Activated CD8-positive, alpha-beta memory T cell treated with anti-CD3 and anti-CD28 coated beads for 4 hours (primary cell): ENCODE results near the gene TMEM134.

Experiments used
- DNase-seq, 2 donors: peaks; one replicate each; pipeline ENCODE4 v3.0.0-alpha.2; 2020; ENCODE audit warnings: low read depth in 2 of 2

The TMEM134 gene

DNA sequence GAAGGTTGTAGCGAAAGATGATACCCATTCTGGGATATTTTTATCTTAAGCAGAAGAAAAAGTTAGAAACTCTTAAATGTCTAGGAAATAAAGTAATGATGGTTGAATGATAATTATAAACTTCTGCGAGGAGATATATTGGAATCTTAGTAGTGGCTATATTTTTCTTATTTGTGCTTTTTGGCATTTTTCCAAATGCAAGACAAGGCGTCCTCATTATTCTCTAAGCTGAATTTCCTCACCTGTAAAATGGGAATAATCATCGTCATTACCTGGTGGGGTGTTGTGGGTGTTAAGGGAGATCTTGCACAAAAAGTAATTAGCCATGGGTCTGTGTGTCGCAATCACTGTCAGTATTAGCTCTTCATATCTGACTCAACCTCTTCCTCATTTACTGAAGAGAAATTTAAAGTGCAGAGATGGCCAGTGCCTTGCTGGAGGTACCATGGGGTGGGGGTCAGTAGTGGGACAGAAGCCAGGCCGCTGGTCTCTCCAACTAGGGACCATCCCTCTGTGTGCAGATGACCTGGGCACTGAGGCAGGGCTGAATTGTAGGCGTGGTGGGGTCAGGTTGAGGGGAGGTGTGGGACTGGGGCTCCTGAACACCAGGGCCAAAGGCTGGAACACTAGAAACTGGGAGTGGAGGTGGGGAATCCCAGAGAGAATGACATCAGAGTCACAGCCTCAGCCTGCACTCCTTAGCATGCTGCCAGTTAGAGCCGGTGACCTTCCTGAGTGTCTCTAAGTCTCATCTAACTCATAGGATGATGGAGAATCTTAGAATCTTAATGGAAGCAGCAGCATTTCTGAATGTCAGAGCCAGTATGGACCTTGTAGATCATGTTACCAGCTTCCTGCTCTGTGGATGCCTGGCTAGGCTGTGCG is 32.0 kb upstream of the TMEM134 start:
- no peak for DNase-seq

GRCh38 chr11:67500484-67500821 is 31.4 kb upstream of the TMEM134 start:
- no peak for DNase-seq

GRCh38 chr11:67499808-67500483 is 30.9 kb upstream of the TMEM134 start:
- DNase-seq: no peak

DNA sequence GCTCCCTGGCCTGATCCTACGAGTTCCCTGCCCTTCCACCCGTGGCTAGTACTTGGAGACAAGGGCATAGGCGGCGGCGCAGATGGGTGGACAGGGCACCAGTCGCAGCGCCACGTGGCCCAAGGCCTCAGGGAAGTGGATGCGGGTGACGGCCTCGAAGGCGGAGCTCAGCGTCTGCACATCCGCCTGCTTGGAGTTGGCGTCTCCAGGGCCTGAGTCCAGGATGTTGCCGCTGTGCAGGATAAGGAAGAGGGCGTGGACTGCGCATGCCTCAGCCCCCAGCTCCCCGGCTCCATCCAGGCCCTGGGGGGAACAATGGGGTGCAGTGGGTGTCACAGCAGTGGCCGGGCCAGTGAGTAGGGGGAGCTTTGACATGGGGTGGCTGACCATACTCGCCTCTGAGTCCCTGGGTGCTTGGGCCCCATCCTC is 29.5 kb upstream of the TMEM134 start:
- no peak for DNase-seq

DNA sequence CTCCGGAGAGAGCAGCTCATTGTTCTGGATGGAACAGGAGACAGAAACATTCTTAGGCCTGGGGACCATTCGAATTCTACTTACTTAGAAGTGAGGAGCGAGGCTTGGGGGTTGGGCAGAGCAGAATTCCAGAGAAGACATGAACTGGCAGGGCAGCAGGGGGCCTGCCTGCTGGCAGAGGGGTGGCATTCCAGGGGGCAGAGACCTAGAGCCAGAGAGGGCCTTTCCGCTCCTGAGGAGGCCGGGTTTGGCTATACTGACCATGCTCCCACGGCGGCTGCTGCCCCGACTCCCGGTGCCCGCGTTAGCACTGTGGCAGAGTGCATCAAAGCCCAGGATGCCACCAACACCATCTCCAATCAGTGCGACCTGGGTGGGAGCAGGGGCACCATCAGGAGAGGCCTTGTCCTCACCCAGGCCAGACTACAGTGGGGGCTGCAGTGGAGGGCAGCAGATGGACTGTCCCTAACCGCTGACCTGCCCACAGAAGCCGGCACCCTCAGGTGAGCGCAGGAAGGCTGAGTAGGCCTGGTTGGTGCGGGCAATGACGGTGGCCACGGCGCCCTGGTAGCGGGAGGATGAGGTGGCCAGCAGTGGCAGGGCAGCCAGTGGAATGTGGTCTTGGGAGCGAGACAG is 28.7 kb upstream of the TMEM134 start:
- DNase-seq: no peak

DNA sequence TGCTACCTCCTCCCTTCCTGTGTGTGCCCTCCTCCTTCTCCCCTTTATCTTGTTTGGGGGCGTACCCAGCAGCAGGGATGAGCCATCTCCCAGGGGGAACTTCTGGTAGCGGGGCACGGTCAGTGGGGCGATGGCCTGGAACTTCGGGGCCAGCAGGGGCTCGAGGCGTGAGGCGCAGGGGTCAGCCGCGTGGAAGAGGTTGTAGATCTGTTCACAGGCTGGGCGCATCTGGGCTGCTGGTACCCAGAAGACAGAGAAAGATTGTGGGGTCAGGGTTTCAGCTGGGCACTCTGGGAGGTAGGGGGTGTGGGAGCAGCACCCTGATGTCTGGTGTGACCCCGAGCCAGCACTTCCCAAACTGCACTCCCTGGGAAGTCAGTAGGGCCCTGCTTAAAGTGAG is 27.1 kb upstream of the TMEM134 start:
- DNase-seq: no peak

DNA sequence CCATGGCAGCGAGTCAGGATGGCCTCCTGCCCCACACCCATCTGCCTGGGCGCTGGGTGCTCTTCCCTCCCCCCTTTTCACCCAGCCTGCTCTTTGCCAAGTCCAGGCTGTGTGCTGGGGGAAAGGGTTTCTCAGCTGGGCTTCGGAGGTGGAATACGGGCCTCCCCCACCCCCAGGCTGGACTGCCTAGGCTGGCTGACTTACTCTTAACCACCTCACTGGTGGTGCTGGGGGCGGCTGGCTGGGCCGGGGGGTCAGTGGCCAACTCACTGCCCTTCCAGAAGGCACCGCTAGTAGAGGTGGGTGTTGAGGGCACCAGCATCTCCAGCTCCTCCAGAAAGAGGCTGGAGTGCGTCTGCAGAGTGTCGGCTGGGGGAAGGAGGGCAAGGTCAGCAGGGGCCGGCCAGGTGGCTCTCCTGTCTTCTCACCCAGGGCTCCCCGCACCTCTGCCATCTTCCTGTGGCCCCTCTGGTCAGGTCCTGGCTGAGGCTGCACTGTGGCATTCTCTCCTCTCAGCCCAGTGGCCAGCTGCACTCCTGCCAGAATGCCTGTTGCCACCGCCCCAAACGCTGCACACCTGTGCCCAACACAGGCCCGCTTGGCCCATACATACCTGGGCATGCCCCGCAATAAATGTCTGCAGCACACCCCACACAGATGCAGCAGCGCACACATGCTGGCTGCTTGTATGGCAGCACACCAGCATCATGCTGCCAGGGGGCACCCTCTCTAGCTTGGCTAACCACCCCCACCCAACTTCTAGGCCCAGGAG is 26.4 kb upstream of the TMEM134 start:
- DNase-seq: no peak

DNA sequence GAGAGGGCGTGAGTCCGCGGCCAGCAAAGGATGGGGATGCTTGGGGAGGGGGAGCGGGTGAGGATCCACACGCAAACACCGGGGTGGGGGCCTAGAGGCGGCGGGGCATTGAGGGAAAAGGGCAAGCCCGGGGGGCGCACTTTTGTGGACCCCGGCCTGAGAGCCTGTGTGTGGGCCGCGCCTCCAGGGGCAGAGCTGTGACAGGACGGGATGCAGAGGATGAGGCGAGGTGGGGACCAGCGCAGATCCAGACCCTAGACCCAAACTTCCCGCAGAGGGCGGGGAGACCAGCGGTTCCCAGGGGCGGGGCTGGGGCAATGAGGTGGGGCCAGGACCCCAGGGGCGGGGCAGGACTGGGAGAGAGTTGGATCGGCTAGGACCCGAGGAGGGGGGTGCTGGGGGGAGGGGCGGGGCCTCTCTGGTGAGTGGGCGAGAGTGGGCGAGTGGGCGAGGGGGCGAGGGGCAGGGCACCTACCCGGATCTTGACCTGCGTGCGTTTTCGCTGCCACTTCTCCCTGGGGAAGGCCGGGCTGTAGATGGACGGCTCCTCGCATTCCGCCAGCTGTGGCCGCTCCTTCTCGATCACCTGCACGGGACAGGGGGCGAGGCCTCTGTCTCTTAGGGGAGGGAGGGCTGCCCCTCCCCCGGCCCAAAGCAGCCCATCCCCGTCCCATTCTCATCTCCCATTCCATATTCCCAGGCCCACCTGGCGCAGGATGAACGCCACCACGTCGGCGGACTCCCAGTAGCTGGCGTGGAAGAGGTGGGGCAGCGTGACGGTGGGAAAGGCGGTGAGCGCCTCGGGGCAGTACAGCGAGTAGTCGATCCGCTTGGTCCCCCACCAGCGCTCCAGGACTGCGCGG is 25.6 kb upstream of the TMEM134 start:
- no peak for DNase-seq

GRCh38 chr11:67493548-67494370 is 24.7 kb upstream of the TMEM134 start:
- no peak for DNase-seq

DNA sequence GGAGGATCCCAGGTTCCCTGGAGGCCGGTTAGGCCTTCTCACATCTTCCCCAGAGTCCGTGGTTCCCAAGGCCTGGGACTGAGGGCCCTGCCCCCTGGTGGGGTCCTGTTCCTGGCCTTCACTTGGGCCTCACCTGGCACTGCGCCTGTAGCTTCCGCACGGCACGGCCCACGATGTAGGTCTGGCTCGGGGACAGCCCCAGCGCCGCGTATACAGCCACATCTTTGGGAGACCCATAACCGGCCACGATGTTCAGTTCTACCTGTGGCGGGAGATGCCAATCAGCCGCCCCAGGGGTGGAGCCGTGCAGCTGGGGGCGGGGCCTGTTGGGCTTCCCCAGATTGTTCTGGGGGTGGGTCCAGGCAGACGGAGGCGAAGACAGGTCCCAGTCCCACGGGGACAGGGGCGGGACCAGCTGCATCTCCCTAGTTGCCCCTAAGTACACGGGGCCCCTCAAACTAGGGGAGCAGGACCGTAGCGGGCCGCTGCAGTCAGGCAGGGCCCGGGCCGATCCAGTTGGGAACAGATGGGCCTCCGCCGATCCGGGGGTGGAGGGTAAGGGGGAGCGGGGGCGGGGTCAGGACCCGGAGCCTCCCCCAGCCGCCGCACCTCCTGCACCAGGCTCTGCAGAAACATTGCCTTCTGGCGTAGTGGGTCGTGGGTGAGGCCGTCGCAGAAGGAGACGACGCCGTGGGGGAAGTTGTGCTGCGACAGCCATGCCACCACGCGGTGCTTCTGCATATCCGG is 23.9 kb upstream of the TMEM134 start:
- DNase-seq: no peak

DNA sequence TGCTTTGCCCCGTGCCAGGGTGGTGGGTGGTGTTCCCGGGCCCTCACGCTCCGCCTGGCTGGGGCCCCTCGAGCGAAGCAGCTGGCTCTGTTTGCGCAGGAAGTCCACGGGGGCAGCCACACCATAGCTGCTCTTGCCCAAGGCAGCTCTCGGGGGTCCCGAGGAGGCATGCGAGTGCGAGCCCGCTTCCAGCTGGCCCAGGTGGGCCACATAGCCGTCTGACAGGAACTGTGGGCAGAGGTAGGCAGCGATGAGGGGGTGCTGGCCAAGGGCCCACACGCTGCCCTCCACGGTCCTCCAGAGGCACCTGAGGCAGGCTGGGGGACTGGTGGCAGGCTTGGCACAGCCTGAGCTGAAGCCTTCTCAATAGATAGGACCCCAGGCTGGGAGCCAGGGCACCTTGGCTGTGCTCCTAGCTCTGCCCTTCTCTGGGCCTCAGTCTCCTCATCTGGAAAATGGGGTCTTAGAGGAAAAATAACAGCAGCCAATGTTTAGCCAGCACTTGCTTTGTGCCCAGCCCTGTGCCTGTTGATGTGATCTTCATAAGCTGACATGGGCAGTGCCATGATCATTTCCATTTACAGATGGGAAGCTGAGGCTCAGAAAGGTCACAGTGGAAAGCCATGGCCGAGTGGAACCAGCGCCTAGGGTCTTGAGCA is 23.1 kb upstream of the TMEM134 start:
- DNase-seq: no peak

DNA sequence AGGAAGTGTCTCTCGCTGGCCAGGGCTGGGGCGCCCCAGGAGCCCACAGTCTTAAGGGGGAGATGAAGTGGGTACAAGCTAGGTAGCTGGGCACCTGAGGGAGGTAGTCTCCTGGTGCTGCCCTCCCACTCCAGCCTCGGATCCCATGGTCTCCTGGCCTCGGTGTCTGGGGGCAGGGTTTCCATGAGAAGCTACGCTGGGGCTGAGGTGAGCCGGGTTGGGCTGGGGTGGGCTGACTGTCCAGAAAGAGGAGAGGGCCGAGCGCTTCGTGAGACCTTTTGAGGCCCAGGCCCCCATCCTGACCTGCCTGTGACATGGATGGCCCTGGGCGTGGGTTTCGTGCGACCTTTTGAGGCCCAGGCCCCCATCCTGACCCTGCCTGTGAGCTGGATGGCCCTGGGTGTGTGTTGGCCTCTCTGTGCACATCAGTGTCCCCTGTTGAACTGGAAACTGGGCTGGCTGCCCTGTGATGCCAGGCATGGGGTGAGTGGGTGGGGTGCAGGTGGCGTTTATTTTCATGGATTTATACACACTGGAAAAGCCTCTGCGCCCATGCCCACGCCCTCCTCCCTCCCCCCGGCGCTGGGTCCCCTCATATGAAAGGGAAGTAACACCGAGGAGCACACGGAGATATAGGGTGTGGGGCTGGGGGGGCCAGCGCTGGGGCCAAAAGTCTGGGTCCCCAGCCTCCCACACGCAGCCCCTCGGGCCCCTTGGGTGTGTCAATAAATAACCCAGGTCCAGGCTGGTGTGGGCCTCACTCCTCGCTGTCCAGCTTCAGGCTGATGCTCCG is 22.4 kb upstream of the TMEM134 start:
- no peak for DNase-seq

GRCh38 chr11:67490727-67491065 is 21.6 kb upstream of the TMEM134 start:
- no peak for DNase-seq

- no peak for DNase-seq
These were observed 21.1 kb upstream of the TMEM134 start for GRCh38 chr11:67489885-67490726.

DNA sequence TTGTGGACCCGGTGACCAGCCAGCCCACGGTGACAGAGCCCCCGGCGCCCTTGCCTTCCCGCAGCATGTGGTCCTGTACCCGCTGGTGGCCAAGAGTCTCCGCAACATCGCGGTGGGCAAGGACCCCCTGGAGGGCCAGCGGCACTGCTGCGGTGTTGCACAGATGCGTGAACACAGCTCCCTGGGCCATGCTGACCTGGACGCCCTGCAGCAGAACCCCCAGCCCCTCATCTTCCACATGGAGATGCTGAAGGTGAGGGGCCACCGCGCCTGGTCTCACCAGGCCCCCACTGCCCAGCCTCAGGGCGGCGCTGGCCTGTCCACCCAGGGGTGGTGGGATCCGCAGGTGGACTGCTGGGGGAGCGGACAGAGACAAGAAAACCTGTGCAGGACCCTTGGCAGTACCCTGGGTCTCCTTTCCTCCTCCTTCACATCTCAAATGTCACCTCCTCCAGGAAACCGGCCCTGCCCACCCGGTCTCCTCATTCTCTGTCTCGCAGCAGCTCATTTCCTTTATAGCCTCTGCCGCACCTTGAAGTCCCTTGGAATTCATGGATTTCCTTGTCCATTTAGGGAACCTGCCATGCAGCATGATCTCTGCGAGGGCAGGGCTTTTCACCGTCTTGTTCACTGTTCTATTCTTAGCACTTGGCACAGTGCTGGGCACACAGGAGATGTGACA is 20.3 kb upstream of the TMEM134 start:
- DNase-seq: no peak

DNA sequence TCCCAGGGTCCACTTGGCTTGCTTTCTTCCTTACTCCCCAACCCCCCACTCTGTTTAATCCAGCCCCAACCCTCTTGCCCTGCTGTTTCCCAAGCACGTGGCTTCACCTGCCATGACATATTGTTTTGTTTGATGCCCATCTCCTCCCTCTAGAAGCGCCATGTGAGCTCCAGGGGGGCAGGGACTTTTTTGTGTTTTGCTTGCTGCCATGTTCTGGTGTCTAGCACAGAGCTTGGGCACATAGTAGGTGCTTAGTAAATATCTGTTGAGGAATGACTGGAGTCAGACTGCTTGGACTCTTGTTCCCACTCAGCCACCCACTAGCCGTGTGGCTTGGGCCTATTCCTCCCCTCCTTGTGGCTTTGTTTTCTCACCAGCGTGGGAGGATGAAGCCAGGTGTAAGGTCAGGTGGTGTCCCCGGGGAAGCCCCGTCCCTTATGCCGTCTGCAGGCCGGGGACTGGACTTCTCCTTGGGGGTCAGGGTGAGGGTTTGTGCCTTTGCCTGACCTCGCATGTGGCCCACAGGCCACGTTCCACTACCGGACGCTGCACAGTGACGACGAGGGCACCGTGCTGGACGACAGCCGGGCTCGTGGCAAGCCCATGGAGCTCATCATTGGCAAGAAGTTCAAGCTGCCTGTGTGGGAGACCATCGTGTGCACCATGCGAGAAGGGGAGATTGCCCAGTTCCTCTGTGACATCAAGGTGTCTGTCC is 17.6 kb upstream of the TMEM134 start:
- DNase-seq: no peak
